Measurements from ENCODE around the gene NUBP2.

Gene NUBP2

GRCh38 chr16:1807626-1808025 lies 24.9 kb downstream of the NUBP2 start:
- no peak for TF ChIP-seq CTCF (IDR thresholded peaks at IDR 0.05; ENCODE audit: low read depth, low read length)

GRCh38 chr16:1808691-1809090 lies 25.9 kb downstream of the NUBP2 start:
- no peak for DNase-seq (ENCODE audit: extremely low read depth, low read depth)
- no peak for TF ChIP-seq CTCF (IDR thresholded peaks at IDR 0.05; ENCODE audit: low read depth, low read length)

More at GRCh38 chr16:1807626-1808025, 24.9 kb downstream of the NUBP2 start:
- DNase-seq (ENCODE audit: extremely low read depth, low read depth) = no peak

- DNase-seq (ENCODE audit: extremely low read depth, low read depth) = no peak
- no peak for TF ChIP-seq CTCF (IDR thresholded peaks at IDR 0.05; ENCODE audit: low read depth, low read length)
Measured at GRCh38 chr16:1809281-1809801, 26.6 kb downstream of the NUBP2 start.

GRCh38 chr16:1810106-1810505 lies 27.3 kb downstream of the NUBP2 start:
- TF ChIP-seq CTCF (IDR thresholded peaks at IDR 0.05; ENCODE audit: low read depth, low read length) = no peak
- no peak for DNase-seq (ENCODE audit: extremely low read depth, low read depth)

GRCh38 chr16:1810536-1810935 lies 27.8 kb downstream of the NUBP2 start:
- no peak for DNase-seq (ENCODE audit: extremely low read depth, low read depth)
- no peak for TF ChIP-seq CTCF (IDR thresholded peaks at IDR 0.05; ENCODE audit: low read depth, low read length)

- DNase-seq (ENCODE audit: extremely low read depth, low read depth) = peak; percentile 27
- peak; percentile 55 for TF ChIP-seq CTCF (IDR thresholded peaks at IDR 0.05; ENCODE audit: low read depth, low read length)
Measured at GRCh38 chr16:1812732-1813163, 30.0 kb downstream of the NUBP2 start.

- no peak for TF ChIP-seq CTCF (IDR thresholded peaks at IDR 0.05; ENCODE audit: low read depth, low read length)
- DNase-seq (ENCODE audit: extremely low read depth, low read depth) = no peak
Measured at GRCh38 chr16:1815461-1815860, 32.7 kb downstream of the NUBP2 start.

Data from AG09319 (cell line).